DOHH2 (cell line): ENCODE results near the gene MBNL3.

Experiments used
- H3F3A ChIP-seq: fragments of 200-600 bp; sonication (generic), shearing (Covaris generic); 2 replicates; pipeline ENCODE4 v1.6.0; 2016; ENCODE audit warnings: antibody characterized with exemption, mild to moderate bottlenecking; ENCODE audit not compliant: control insufficient read depth, insufficient read depth
- H3K27ac ChIP-seq: fragments of 200-600 bp; sonication (generic); 2 replicates; pipeline ENCODE4 v1.5.1; 2014; ENCODE audit warnings: low read depth, mild to moderate bottlenecking, low read length, moderate library complexity
- H3K27me3 ChIP-seq: fragments of 200-600 bp; sonication (generic); 2 replicates; pipeline ENCODE4 v1.6.1; 2014; ENCODE audit warnings: mild to moderate bottlenecking, low read length, mixed read lengths; ENCODE audit not compliant: control insufficient read depth
- H3K36me3 ChIP-seq: fragments of 200-600 bp; sonication (generic); 2 replicates; pipeline ENCODE4 v1.6.1; 2014; ENCODE audit warnings: mild to moderate bottlenecking, low read length, moderate library complexity, mixed read lengths; ENCODE audit not compliant: control insufficient read depth
- H3K4me1 ChIP-seq: fragments of 200-600 bp; sonication (generic); 2 replicates; pipeline ENCODE4 v1.6.1; 2014; ENCODE audit warnings: mild to moderate bottlenecking, low read length, mixed read lengths; ENCODE audit not compliant: control insufficient read depth
- H3K4me2 ChIP-seq: fragments of 200-600 bp; sonication (generic); 2 replicates; pipeline ENCODE4 v1.6.0; 2014; ENCODE audit warnings: mild to moderate bottlenecking, low read length, moderate library complexity
- H3K4me3 ChIP-seq: fragments of 200-600 bp; sonication (generic); 2 replicates; pipeline ENCODE4 v1.5.1; 2014; ENCODE audit warnings: mild to moderate bottlenecking, low read length, mixed read lengths
- H3K79me2 ChIP-seq: fragments of 200-600 bp; sonication (generic); 2 replicates; pipeline ENCODE4 v1.6.1; 2014; ENCODE audit warnings: mild to moderate bottlenecking, low read length, mixed read lengths; ENCODE audit not compliant: control insufficient read depth
- H3K9me2 ChIP-seq: fragments of 200-600 bp; sonication (generic); replicated peaks from 2 replicates; pipeline ENCODE4 v1.6.1; 2014; ENCODE audit warnings: mild to moderate bottlenecking, low read length, mixed read lengths; ENCODE audit not compliant: control insufficient read depth
- H3K9me3 ChIP-seq: fragments of 200-600 bp; sonication (generic); 2 replicates; pipeline ENCODE4 v1.6.1; 2014; ENCODE audit warnings: antibody characterized with exemption, low read length, mixed read lengths; ENCODE audit not compliant: control insufficient read depth, insufficient read depth
- H4K20me1 ChIP-seq: fragments of 200-600 bp; sonication (generic); 2 replicates; pipeline ENCODE4 v1.6.0; 2014; ENCODE audit warnings: low read depth, mild to moderate bottlenecking, antibody characterized with exemption, low read length, moderate library complexity; ENCODE audit not compliant: control insufficient read depth, insufficient read depth
- EZH2phosphoT487 ChIP-seq: fragments of 200-600 bp; sonication (generic); IDR thresholded peaks from 2 replicates; pipeline ENCODE4 v1.6.1; 2017; ENCODE audit warnings: borderline replicate concordance, mild to moderate bottlenecking, antibody characterized with exemption, low read length, moderate library complexity, mixed read lengths
- TF ChIP-seq, protein P1 (sequence below): fragments of 200-600 bp; sonication (generic); IDR thresholded peaks from one replicate; pipeline ENCODE4 v1.5.1; 2014; ENCODE audit warnings: antibody characterized with exemption, mild to moderate bottlenecking, low read depth, low read length; ENCODE audit not compliant: poor library complexity, severe bottlenecking

The MBNL3 gene

DNA sequence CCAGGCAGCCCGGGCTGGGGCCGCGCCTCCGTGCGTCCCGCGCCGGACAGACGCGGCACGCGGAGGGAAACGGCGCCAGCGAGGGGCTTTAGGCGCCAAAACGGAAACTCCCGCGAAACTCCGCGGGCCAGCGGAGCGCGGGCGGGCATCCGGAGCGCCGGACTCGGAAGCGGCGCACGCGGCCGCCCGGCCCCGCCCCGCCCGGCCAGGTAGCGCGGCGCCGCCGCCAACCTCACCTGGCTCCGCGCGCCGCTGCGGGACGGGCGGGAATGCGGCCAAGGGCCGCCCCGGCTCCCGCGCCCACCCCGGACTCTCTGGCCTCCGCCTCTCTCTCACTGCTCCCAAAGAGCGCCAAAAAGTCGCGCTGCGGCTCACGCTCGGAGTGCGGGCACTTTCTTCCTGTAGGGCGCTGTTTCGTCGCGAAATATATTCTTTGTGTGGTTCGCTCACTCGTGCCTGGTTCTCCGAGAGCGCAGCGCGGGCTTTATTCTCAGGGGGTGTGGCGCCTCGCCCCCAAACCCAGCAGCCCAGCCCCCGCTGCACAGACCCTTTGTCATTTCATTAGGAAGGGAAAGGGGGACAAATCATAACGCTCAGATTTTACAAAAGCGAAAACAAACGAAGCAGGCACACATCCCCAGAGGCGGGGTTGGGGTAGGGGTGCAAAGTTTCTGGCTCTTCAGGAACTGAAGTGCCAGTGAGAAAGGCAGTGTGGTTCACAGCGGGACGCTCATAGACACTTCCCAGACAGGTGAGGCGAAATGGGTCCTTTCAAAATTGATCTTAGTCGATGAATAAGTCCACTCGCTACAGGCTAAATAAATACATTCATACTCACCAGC lies 961 bp upstream of the MBNL3 start:
- no peaks in the 10 kb centered on the region for H3K9me3 ChIP-seq
- peak overlapping the region; percentile 99 for H3K27ac ChIP-seq
- peaks cover 33% of the 10 kb centered on the region for H3K4me1 ChIP-seq
- H3F3A ChIP-seq: peaks cover 5% of the 10 kb centered on the region; the same call in 1 of the 2 replicates
- peaks cover 39% of the 10 kb centered on the region for H3K79me2 ChIP-seq
- no peaks in the 10 kb centered on the region for H3K27me3 ChIP-seq
- H4K20me1 ChIP-seq: no peaks in the 10 kb centered on the region
- H3K4me2 ChIP-seq: peak overlapping the region; percentile 87
- H3K4me3 ChIP-seq: peak overlapping the region; percentile 86
- no peaks in the 10 kb centered on the region for H3K9me2 ChIP-seq
- H3K36me3 ChIP-seq: peaks cover 26% of the 10 kb centered on the region
- TF ChIP-seq, protein P1, sequence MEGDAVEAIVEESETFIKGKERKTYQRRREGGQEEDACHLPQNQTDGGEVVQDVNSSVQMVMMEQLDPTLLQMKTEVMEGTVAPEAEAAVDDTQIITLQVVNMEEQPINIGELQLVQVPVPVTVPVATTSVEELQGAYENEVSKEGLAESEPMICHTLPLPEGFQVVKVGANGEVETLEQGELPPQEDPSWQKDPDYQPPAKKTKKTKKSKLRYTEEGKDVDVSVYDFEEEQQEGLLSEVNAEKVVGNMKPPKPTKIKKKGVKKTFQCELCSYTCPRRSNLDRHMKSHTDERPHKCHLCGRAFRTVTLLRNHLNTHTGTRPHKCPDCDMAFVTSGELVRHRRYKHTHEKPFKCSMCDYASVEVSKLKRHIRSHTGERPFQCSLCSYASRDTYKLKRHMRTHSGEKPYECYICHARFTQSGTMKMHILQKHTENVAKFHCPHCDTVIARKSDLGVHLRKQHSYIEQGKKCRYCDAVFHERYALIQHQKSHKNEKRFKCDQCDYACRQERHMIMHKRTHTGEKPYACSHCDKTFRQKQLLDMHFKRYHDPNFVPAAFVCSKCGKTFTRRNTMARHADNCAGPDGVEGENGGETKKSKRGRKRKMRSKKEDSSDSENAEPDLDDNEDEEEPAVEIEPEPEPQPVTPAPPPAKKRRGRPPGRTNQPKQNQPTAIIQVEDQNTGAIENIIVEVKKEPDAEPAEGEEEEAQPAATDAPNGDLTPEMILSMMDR: no peak
- no peak for TF ChIP-seq EZH2phosphoT487

DNA sequence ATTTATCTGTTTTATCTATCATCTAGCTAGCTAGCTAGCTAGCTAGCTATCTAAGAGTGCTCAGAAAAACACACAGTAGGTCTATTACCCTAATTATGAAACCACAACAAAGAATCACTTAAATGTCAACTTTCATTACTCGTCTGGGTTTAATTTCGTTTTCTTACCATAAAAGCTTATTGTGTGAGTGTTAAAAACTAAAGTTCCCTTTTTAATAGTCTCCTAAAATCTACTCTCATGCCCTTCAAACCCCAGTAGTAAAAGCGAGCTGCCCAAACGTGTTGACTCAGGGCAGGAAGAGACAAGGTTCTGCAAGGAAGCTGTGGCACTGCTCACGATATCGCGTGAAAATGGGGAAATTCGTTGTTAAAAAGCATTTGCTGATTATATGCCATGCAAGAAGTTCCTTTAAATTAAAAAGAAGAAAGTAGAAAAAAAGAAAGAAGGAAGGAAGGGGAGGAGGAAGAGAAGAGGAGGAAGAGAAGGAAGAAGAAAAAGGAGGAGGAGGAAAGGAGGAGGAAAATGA lies 595 bp downstream of the MBNL3 start:
- Histone ChIP-seq H3K27me3 (no peaks in the 10 kb centered on the region), H4K20me1 (no peaks in the 10 kb centered on the region), H3K4me3 (peak overlapping the region; percentile 86), H3K4me2 (peak overlapping the region; percentile 78), H3K9me3 (no peaks in the 10 kb centered on the region), H3F3A (peaks cover 5% of the 10 kb centered on the region; the same call in 1 of the 2 replicates), H3K36me3 (peaks cover 29% of the 10 kb centered on the region), H3K4me1 (peaks cover 49% of the 10 kb centered on the region), H3K27ac (peak overlapping the region; percentile 99), H3K79me2 (peaks cover 55% of the 10 kb centered on the region), H3K9me2 (no peaks in the 10 kb centered on the region)
- TF ChIP-seq EZH2phosphoT487: no peak
- TF ChIP-seq, protein P1: no peak

DNA sequence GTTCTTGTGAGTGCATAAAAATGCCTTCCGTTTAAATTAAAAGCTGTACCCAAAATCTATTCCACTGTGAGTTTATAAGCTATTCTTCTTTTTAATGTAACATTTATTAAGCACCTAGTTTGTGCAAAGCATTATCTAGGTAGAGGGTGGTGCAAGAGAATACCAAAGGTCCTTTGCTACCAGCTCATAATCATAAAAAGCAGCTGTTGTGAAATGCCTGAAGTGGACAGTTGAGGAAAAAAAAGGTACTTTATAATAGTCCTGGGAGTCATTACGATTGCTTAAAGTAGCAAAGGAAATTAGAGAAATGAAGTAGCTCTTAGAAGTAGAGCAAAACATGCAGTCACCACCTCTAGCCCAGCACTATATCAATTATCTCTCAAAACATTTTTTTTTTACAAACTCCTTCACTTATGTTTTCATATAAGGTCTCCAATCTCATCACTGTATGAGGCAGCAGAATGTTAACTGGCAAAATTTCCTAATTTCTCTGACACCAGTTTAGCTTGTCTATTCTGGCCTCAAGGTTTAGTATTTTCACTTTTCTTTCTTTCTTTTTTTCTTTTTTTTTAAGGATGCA lies 2.1 kb downstream of the MBNL3 start:
- Histone ChIP-seq H3K9me2 (no peaks in the 10 kb centered on the region), H3K79me2 (peaks cover 70% of the 10 kb centered on the region), H3K27me3 (no peaks in the 10 kb centered on the region), H3F3A (peaks cover 8% of the 10 kb centered on the region), H4K20me1 (no peaks in the 10 kb centered on the region), H3K27ac (peak overlapping the region; percentile 99), H3K4me2 (peak overlapping the region; percentile 78), H3K4me1 (peaks cover 64% of the 10 kb centered on the region), H3K9me3 (no peaks in the 10 kb centered on the region), H3K4me3 (peak overlapping the region; percentile 86), H3K36me3 (peaks cover 31% of the 10 kb centered on the region)
- no peak for TF ChIP-seq EZH2phosphoT487
- TF ChIP-seq, protein P1: no peak
